22Rv1 (cell line): ENCODE measurements around the gene GABRB1.

Experiments
- ZFX ChIP-seq: fragments of 450-650 bp; IDR thresholded peaks from 2 replicates; pipeline ENCODE4 v1.6.1; 2017; ENCODE audit warnings: antibody characterized with exemption, borderline replicate concordance
- TF ChIP-seq, protein P1 (sequence below): fragments of 450-650 bp; IDR thresholded peaks from 2 replicates; pipeline ENCODE4 v1.5.1; 2017; ENCODE audit warnings: mild to moderate bottlenecking

- TF ChIP-seq, protein P1, sequence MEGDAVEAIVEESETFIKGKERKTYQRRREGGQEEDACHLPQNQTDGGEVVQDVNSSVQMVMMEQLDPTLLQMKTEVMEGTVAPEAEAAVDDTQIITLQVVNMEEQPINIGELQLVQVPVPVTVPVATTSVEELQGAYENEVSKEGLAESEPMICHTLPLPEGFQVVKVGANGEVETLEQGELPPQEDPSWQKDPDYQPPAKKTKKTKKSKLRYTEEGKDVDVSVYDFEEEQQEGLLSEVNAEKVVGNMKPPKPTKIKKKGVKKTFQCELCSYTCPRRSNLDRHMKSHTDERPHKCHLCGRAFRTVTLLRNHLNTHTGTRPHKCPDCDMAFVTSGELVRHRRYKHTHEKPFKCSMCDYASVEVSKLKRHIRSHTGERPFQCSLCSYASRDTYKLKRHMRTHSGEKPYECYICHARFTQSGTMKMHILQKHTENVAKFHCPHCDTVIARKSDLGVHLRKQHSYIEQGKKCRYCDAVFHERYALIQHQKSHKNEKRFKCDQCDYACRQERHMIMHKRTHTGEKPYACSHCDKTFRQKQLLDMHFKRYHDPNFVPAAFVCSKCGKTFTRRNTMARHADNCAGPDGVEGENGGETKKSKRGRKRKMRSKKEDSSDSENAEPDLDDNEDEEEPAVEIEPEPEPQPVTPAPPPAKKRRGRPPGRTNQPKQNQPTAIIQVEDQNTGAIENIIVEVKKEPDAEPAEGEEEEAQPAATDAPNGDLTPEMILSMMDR: no peak
- TF ChIP-seq ZFX: no peak
Observed at GRCh38 chr4:47289805-47290204, 258.4 kb downstream of the GABRB1 start.
